Measurements from ENCODE around the gene SLC25A21.

GRCh38 chr14:36818246-36818645 lies 354.2 kb downstream of the SLC25A21 start:
- TF ChIP-seq ZNF513 (tag by site-specific recombination; IDR thresholded peaks at IDR 0.05), result no peak
- TF ChIP-seq ZNF707 (tag by site-specific recombination; IDR thresholded peaks at IDR 0.05), result no peak
- no peak for TF ChIP-seq ZNF639 (tag by site-specific recombination; IDR thresholded peaks at IDR 0.05)
- TF ChIP-seq ZNF138 (tag by site-specific recombination; IDR thresholded peaks at IDR 0.05; ENCODE audit: borderline replicate concordance), result no peak
- no peak for TF ChIP-seq ZNF544 (tag by site-specific recombination; IDR thresholded peaks at IDR 0.05)
- no peak for TF ChIP-seq ZNF335 (tag by site-specific recombination; conservative IDR thresholded peaks at IDR 0.05)
- TF ChIP-seq CTCF (tag by site-specific recombination; IDR thresholded peaks at IDR 0.05), result no peak
- TF ChIP-seq REST (tag by site-specific recombination; IDR thresholded peaks at IDR 0.05), result no peak
- no peak for TF ChIP-seq ZNF514 (tag by site-specific recombination; IDR thresholded peaks at IDR 0.05)
